MM.1S (cell line): ENCODE results near the gene DENND4A.

Source experiments
- DNase-seq: peaks from one replicate; pipeline ENCODE4 v3.0.0-alpha.2; 2015
- H2AFZ ChIP-seq: fragments of 300-600 bp; sonication (generic); 2 replicates; pipeline ENCODE4 v1.6.0; 2016; ENCODE audit warnings: antibody characterized with exemption, low read length
- H3F3A ChIP-seq: fragments of 300-600 bp; sonication (generic); 2 replicates; pipeline ENCODE4 v1.6.1; 2016; ENCODE audit warnings: mild to moderate bottlenecking, antibody characterized with exemption, low read length, moderate library complexity, mixed read lengths; ENCODE audit not compliant: insufficient read depth
- H3K27ac ChIP-seq: fragments of 300-600 bp; sonication (generic); 2 replicates; pipeline ENCODE4 v1.5.1; 2016; ENCODE audit warnings: mild to moderate bottlenecking, low read length
- H3K27me3 ChIP-seq: fragments of 300-600 bp; sonication (generic); replicated peaks from 2 replicates; pipeline ENCODE4 v1.6.0; 2016; ENCODE audit warnings: low read length; ENCODE audit not compliant: insufficient read depth
- H3K36me3 ChIP-seq: fragments of 300-600 bp; sonication (generic); replicated peaks from 2 replicates; pipeline ENCODE4 v1.6.1; 2016; ENCODE audit warnings: mild to moderate bottlenecking, low read length, mixed read lengths; ENCODE audit not compliant: insufficient read depth
- H3K4me1 ChIP-seq: fragments of 300-600 bp; sonication (generic); 2 replicates; pipeline ENCODE4 v1.6.1; 2016; ENCODE audit warnings: low read length, mixed read lengths
- H3K4me2 ChIP-seq: fragments of 300-600 bp; sonication (generic); 2 replicates; pipeline ENCODE4 v1.6.0; 2016; ENCODE audit warnings: low read depth, low read length
- H3K4me3 ChIP-seq: fragments of 300-600 bp; sonication (generic); 2 replicates; pipeline ENCODE4 v1.5.1; 2016; ENCODE audit warnings: low read length, mixed read lengths
- H3K79me2 ChIP-seq: fragments of 300-600 bp; sonication (generic); 2 replicates; pipeline ENCODE4 v1.6.1; 2016; ENCODE audit warnings: mixed run types, low read length, mixed read lengths
- H3K9ac ChIP-seq: fragments of 300-600 bp; sonication (generic); 2 replicates; pipeline ENCODE4 v1.6.1; 2016; ENCODE audit warnings: low read length, mixed read lengths
- H3K9me2 ChIP-seq: fragments of 300-600 bp; sonication (generic); replicated peaks from 2 replicates; pipeline ENCODE4 v1.6.1; 2016; ENCODE audit warnings: mild to moderate bottlenecking, low read length, mixed read lengths; ENCODE audit not compliant: insufficient read depth
- H3K9me3 ChIP-seq: fragments of 300-600 bp; sonication (generic); replicated peaks from 2 replicates; pipeline ENCODE4 v1.6.1; 2016; ENCODE audit warnings: mild to moderate bottlenecking, low read length, mixed read lengths; ENCODE audit not compliant: insufficient read depth
- H4K20me1 ChIP-seq: fragments of 300-600 bp; sonication (generic); 2 replicates; pipeline ENCODE4 v1.6.1; 2016; ENCODE audit warnings: mild to moderate bottlenecking, low read length, moderate library complexity, mixed read lengths; ENCODE audit not compliant: insufficient read depth
- EZH2 ChIP-seq: fragments of 300-600 bp; sonication (generic); optimal IDR thresholded peaks from 2 replicates; pipeline ENCODE3; 2017; ENCODE audit warnings: low read depth, mild to moderate bottlenecking, antibody characterized with exemption, low read length, mixed read lengths
- EZH2phosphoT487 ChIP-seq: fragments of 300-600 bp; sonication (generic); IDR thresholded peaks from 2 replicates; pipeline ENCODE4 v1.6.1; 2018; ENCODE audit warnings: antibody characterized with exemption, low read length
- TF ChIP-seq, protein P1 (sequence below): fragments of 300-600 bp; sonication (generic); IDR thresholded peaks from 2 replicates; pipeline ENCODE4 v1.5.1; 2016; ENCODE audit warnings: antibody characterized with exemption, low read length, mixed read lengths

Gene DENND4A

GRCh38 chr15:65806397-65806796 lies 14.3 kb upstream of the DENND4A start:
- TF ChIP-seq EZH2phosphoT487 (no peak), EZH2 (no peak)
- TF ChIP-seq, protein P1, sequence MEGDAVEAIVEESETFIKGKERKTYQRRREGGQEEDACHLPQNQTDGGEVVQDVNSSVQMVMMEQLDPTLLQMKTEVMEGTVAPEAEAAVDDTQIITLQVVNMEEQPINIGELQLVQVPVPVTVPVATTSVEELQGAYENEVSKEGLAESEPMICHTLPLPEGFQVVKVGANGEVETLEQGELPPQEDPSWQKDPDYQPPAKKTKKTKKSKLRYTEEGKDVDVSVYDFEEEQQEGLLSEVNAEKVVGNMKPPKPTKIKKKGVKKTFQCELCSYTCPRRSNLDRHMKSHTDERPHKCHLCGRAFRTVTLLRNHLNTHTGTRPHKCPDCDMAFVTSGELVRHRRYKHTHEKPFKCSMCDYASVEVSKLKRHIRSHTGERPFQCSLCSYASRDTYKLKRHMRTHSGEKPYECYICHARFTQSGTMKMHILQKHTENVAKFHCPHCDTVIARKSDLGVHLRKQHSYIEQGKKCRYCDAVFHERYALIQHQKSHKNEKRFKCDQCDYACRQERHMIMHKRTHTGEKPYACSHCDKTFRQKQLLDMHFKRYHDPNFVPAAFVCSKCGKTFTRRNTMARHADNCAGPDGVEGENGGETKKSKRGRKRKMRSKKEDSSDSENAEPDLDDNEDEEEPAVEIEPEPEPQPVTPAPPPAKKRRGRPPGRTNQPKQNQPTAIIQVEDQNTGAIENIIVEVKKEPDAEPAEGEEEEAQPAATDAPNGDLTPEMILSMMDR: no peak
- no peaks in the 10 kb centered on the region for H3K79me2 ChIP-seq
- H2AFZ ChIP-seq: no peak overlapping the region
- H3K4me2 ChIP-seq: no peak overlapping the region
- H3K36me3 ChIP-seq: no peaks in the 10 kb centered on the region
- no peaks in the 10 kb centered on the region for H3K9me2 ChIP-seq
- H3F3A ChIP-seq: no peaks in the 10 kb centered on the region
- no peaks in the 10 kb centered on the region for H3K9me3 ChIP-seq
- H3K27ac ChIP-seq: no peak overlapping the region
- H3K9ac ChIP-seq: no peak overlapping the region
- H3K27me3 ChIP-seq: no peaks in the 10 kb centered on the region
- DNase-seq: no peak
- H4K20me1 ChIP-seq: no peaks in the 10 kb centered on the region
- H3K4me3 ChIP-seq: no peak overlapping the region
- no peaks in the 10 kb centered on the region for H3K4me1 ChIP-seq

DNA sequence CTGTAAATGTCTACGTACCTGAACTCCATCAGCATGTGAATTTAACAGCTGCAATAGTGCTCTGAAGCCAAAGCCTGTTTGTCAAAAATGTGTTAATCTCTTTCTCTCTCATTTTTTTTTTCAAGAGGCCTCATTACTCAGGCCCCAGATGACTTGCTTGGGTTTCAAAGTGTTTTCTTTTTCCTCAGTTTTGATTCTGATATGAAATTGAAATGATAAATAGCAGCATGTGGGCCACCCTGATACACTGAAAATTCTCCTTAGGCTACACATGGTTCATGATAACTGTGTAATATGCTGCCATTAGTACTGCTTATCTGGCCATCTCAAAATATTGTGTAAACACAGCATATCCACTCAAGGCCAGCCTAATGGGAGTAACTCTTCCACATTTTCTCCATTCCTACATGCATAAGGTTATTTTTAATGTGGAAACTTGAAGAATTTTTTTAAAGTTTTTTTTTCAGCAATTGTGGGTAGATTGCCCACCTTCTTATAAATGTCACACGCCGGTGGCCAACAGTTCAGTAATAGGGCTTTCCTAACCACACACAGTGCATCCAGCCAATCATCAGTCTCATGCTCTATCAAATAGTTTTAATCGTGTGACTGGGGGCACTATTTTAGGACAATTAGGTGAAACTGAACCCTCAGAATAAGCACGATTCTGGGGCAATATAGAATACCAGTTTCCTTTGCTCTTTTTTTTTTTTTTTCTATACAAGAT lies 13.1 kb upstream of the DENND4A start:
- no peaks in the 10 kb centered on the region for H4K20me1 ChIP-seq
- H3K36me3 ChIP-seq: no peaks in the 10 kb centered on the region
- no peaks in the 10 kb centered on the region for H3K27me3 ChIP-seq
- H3K27ac ChIP-seq: no peak overlapping the region
- no peak overlapping the region for H3K4me3 ChIP-seq
- H3F3A ChIP-seq: no peaks in the 10 kb centered on the region
- DNase-seq: no peak
- no peak overlapping the region for H3K9ac ChIP-seq
- no peak overlapping the region for H3K4me2 ChIP-seq
- H3K4me1 ChIP-seq: no peaks in the 10 kb centered on the region
- no peaks in the 10 kb centered on the region for H3K79me2 ChIP-seq
- TF ChIP-seq, protein P1: no peak
- TF ChIP-seq EZH2phosphoT487 (no peak), EZH2 (no peak)
- no peak overlapping the region for H2AFZ ChIP-seq
- no peaks in the 10 kb centered on the region for H3K9me2 ChIP-seq
- no peaks in the 10 kb centered on the region for H3K9me3 ChIP-seq

GRCh38 chr15:65804252-65804931 lies 12.3 kb upstream of the DENND4A start:
- TF ChIP-seq, protein P1: no peak
- TF ChIP-seq EZH2phosphoT487 (no peak), EZH2 (no peak)
- H3K9me2 ChIP-seq: no peaks in the 10 kb centered on the region
- H3K4me3 ChIP-seq: no peak overlapping the region
- H3K4me2 ChIP-seq: no peak overlapping the region
- no peak overlapping the region for H2AFZ ChIP-seq
- no peak for DNase-seq
- H3K36me3 ChIP-seq: no peaks in the 10 kb centered on the region
- H4K20me1 ChIP-seq: no peaks in the 10 kb centered on the region
- H3F3A ChIP-seq: no peaks in the 10 kb centered on the region
- no peak overlapping the region for H3K9ac ChIP-seq
- no peaks in the 10 kb centered on the region for H3K9me3 ChIP-seq
- no peaks in the 10 kb centered on the region for H3K27me3 ChIP-seq
- H3K27ac ChIP-seq: no peak overlapping the region
- H3K79me2 ChIP-seq: no peaks in the 10 kb centered on the region
- no peaks in the 10 kb centered on the region for H3K4me1 ChIP-seq
